Putamen (tissue), 1 donor: ENCODE data around the gene LIX1L.
A peak's percentile ranks its signal among the peaks of the same experiment; 100 is the strongest.

Experiments used
- DNase-seq: peaks from one replicate; pipeline ENCODE4 v3.0.0-alpha.2; 2016; ENCODE audit warnings: low spot score

LIX1L gene

GRCh38 chr1:145985502-145986439 lies 28.0 kb upstream of the LIX1L start:
- no peak for DNase-seq

DNA sequence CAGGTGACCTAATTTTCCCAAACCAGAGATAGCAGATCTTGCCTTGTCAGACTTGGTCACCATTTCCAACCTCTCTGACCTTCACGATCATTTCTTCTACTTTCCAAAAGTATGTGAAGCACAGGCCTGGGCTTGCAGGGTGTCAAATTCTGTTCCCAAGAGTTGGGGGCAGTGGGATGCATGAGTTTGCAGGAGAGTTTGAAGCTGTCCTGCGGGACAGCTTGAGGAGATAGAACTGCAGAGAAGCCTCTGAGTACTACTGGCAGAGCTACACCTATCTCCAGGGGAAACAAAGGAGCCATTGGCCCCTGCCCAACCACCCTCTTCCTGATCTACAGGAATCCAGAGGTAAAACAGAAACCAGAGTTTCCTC lies 27.3 kb upstream of the LIX1L start:
- DNase-seq = no peak

GRCh38 chr1:145983960-145984830 lies 26.4 kb upstream of the LIX1L start:
- DNase-seq = no peak

DNA sequence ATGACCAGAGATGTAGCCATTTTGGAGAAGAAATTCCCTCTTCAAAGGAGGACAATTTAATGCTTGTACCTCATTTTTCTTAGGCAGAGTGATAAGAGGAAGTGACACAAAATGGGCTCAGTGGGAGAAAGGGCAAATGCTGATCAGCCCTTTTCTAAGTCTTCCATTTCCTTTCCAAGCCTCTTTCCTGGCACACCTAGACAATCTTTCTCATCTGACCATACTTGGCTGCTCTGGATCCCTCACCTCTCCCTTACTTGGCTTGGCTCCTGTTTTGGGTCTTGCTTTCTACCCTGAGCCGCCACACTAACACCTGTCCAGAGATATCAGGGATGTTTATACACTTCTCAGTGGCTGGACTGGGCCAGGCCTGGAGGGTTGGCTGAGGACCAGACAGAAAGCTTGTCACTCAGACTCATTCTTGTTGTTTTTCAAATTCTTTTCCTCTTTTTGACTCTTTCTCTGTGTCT lies 25.4 kb upstream of the LIX1L start:
- DNase-seq = no peak

- no peak for DNase-seq
These were observed 24.4 kb upstream of the LIX1L start for GRCh38 chr1:145982010-145982723.

- DNase-seq = no peak
These were observed 22.7 kb upstream of the LIX1L start for GRCh38 chr1:145980457-145980994.

DNA sequence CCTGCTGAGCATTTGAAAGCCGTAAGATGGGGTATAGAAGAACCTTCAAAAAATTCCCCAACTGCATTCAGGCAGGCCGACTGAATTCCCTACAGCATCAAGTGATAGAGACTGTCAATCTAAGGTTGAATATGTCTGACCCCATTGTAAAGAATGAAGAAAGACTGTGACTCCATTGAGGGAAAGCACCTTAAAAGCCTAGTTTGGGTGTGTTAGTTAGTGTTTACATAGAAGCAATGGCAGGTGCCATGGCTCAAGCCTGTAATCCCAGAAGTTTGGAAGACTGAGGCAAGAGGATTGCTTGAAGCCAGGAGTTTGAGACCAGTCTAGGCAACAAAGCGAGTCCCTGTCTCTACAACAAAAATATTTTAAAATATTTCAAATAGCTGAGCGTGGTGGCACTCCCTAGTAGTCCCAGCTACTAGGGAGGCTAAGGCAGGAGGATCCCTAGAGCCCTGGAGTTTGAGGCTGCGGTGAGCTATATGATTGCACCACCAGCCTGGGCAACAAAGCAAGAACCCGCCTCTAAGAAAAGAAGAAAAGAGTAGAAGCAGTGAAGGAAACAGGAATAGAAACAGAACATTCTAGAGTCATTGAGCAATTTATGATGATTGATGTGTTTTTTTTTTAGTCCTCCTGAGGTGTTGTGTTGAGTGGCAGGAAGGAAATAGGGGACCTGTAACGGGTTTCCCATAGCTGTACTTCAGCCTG lies 22.1 kb upstream of the LIX1L start:
- no peak for DNase-seq

DNA sequence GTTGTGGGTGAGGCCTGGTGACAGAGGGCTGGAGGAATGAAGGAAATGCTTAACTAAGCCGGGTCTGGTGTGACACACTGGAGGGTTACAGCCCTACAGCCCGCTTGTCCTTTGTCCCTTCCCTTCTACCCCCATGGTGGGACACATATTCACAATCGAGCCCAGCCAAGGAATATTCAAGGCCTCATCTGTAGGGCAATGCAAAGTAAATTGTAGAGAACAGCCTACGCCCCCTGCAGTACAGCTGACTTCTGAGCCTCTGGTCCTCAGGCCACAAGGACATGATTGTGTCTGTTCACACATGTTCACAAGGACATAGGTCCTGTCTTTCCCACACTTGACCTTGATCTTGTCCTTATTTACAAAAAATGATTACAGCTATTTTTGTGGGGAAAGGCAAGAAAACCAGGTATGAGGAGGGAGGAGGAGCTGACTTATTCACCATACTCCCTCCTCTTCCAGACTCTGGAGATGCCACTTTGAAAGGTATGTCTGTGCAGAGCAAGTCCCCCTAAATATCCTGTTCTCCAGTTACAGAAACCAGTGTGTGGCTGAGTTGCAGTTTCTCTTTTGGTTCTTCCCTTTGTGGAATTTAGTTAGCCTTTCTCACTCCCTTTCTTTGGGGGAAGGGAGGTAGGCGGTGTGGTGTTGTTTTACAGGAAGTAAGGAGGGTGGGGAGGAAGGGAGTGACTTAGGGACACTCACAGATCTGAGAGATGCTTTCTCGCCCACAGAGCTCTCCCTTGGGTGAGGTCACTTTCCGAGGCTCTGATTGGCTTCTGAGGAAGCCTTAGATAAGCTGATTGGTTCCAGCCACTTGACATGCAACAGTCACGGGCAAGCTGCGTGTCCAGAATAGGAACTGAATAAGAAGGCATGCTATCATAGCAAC lies 21.3 kb upstream of the LIX1L start:
- DNase-seq = peak; percentile 97

GRCh38 chr1:145978471-145978853 lies 20.6 kb upstream of the LIX1L start:
- no peak for DNase-seq

- DNase-seq = peak; percentile 81
These were observed 20.0 kb upstream of the LIX1L start for GRCh38 chr1:145977486-145978470.

- DNase-seq = no peak
These were observed 19.2 kb upstream of the LIX1L start for GRCh38 chr1:145977016-145977415.

GRCh38 chr1:145975216-145975615 lies 17.4 kb upstream of the LIX1L start:
- no peak for DNase-seq

DNA sequence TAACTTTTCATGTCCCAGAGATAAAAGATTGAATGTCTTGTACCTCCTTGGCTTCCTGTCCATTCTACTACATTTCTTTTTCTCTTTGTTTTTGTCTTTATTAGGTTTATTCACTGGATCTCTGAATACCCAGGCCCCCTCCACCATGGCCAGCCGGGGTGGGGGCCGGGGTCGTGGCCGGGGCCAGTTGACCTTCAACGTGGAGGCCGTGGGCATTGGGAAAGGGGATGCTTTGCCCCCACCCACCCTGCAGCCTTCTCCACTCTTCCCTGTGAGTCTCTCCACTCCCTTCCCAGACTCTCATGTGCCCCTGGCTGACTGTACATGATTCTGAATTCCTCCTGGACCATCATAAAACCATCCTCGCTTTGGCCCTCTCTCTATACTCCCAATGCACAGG lies 16.9 kb upstream of the LIX1L start:
- no peak for DNase-seq

DNA sequence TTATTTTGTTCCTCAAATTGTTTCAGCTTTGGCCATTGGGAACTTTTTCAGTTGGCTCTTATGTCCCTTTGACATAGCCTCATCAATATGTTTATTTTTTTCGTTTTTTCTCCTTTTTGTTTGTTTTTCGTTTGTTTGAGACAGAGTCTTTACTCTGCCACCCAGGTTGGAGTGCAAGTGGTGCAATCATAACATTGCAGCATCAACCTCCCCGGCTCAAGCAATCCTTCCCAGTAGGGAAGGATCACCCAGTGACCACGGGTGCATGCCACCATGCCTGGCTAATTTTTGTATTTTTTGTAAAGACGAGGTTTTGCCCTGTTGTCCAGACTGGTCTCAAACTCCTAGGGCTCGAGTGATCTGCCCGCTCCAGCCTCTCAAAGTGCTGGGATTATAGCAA lies 14.8 kb upstream of the LIX1L start:
- DNase-seq = no peak

DNA sequence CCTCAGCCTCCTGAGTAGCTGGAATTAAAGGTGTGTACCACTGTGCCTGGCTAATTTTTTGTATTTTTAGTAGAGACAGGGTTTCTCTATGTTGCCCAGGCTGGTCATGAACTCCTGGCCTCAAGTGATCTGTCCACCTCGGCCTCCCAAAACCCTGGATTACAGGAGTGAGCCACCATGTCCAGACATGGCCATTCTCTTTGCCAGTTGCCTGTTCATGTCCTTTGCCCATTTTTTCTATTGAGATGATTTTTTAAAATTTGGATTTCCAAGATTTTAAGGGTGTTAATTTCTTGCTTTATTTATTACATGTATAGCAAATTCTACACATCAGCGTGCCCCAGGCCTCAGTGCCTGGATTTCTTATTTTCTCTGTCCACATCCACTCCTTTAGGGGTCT lies 9.5 kb upstream of the LIX1L start:
- DNase-seq = no peak

DNA sequence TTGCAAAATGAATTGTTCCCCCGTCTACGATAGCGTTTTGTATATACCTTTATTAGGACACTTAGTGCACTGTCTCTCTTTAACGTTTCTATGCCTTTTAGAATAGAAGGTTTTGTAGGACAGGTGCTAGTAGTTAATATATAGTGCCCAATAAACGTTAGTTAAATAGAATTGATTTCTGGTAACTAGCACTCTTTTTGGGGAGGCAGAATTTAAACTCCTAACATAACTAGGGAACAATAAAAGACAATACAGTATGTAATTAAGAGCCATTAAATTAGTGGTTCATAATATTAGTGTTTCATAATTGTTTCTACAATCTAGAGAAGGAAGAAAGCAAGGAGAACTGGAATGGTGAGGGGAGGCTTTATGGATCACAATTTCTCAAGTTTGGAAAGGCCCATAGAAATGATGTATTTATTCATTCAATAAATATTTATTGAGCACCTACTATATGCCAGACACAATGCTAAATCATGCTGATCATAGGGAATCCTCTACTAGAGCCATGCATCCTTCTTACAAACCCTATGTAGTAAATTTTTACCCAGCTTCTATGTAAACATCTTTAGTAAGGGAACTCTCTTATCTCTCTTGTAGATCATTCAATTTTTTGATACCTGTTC lies 7.4 kb upstream of the LIX1L start:
- no peak for DNase-seq

DNA sequence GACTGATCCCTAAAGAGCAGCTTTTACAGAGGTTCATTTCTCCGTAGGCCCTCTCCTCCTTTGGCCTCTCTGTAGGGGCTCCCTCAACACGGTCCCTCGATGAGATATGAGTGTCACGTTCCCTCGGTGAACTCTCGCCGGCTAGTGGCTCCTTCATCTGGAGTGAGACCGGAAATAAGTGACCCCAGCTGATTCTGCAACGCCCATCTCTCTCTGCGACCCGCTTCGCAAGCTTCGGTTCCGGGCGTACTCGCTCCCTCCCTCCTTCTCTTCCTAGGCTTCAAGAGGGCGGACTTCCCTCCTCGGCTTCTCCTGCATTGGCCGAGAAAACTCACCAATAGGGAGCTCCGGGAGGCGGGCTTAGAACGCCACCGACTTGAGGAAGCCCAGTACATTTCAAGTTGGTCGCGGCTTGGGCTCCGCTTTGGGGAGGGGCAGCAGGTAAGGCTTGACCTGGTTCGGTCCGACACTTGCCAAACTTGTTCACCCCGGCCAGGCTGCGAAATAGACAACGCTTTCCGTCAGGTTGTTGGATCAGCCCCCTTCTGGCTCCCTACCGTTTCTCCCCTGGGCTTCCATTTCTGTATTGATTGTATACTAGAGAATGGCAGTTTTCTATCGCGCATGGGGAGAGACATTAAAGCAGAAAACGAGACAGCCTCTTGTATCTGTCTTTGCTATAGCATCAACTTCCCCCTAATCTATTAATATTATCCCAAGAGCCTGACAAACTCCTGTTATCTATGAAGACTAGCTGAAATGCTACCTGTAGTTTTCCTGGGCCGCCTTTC lies 6.7 kb upstream of the LIX1L start, which contains the start of the genes ANKRD34A and POLR3GL:
ANKRD34A (minus strand) TSS at position 248 of the 791 bp plus-strand sequence. CDS start 2,816 bp downstream, outside the sequence.
POLR3GL (plus strand) TSS at position 363 of the 791 bp plus-strand sequence. CDS start 10,176 bp downstream, outside the sequence.
- peak; percentile 98 for DNase-seq
